Endothelial cell (in vitro differentiated cells): ENCODE results near the gene ZSCAN9. TPM values are rescaled to one million over a fixed set of nuclear protein-coding genes. Genes with fewer than 3 reads are reported as not detected.

Source experiments
- DNase-seq: peaks from one replicate; pipeline ENCODE4 v3.0.0; 2021; ENCODE audit warnings: low spot score
- H3K27ac Mint-ChIP-seq: one replicate; pipeline ENCODE4 v1.8.0; 2021; ENCODE audit warnings: mixed read lengths, inconsistent platforms; ENCODE audit not compliant: unreplicated experiment
- H3K27me3 Mint-ChIP-seq: one replicate; pipeline ENCODE4 v1.8.0; 2021; ENCODE audit warnings: mild to moderate bottlenecking, moderate library complexity, mixed read lengths, inconsistent platforms; ENCODE audit not compliant: unreplicated experiment
- H3K36me3 Mint-ChIP-seq: one replicate; pipeline ENCODE4 v1.8.0; 2021; ENCODE audit warnings: mild to moderate bottlenecking, low read depth, mixed read lengths, inconsistent platforms; ENCODE audit not compliant: unreplicated experiment
- H3K4me1 Mint-ChIP-seq: one replicate; pipeline ENCODE4 v1.8.0; 2021; ENCODE audit warnings: mild to moderate bottlenecking, mixed read lengths, inconsistent platforms; ENCODE audit not compliant: unreplicated experiment
- H3K4me3 Mint-ChIP-seq: one replicate; pipeline ENCODE4 v1.8.0; 2021; ENCODE audit warnings: mild to moderate bottlenecking, mixed read lengths, inconsistent platforms; ENCODE audit not compliant: unreplicated experiment
- H3K9me3 Mint-ChIP-seq: one replicate; pipeline ENCODE4 v1.8.0; 2021; ENCODE audit warnings: mixed read lengths, inconsistent platforms; ENCODE audit not compliant: unreplicated experiment
- total RNA-seq: library from RNA; stranded (reverse); fragmentation: NEBNext Ultra II Directional; extraction: Animal tissue kit (Norgen Biotek cat#: 25700); gene quantifications from one replicate; pipeline ENCODE4 v1.2.1, GENCODE V29; 2021; ENCODE audit not compliant: unreplicated experiment
- TF ChIP-seq, protein P1 (sequence below): fragments of 200-600 bp; sonication (generic); IDR thresholded peaks from one replicate; pipeline ENCODE4 v1.5.0; 2021; ENCODE audit warnings: antibody characterized with exemption; ENCODE audit not compliant: unreplicated experiment

ZSCAN9 gene
- total RNA-seq, 1 donor from 2014 or later, result 17.5 TPM

GRCh38 chr6:28212510-28213212, 12.4 kb upstream of the ZSCAN9 start:
- TF ChIP-seq, protein P1, sequence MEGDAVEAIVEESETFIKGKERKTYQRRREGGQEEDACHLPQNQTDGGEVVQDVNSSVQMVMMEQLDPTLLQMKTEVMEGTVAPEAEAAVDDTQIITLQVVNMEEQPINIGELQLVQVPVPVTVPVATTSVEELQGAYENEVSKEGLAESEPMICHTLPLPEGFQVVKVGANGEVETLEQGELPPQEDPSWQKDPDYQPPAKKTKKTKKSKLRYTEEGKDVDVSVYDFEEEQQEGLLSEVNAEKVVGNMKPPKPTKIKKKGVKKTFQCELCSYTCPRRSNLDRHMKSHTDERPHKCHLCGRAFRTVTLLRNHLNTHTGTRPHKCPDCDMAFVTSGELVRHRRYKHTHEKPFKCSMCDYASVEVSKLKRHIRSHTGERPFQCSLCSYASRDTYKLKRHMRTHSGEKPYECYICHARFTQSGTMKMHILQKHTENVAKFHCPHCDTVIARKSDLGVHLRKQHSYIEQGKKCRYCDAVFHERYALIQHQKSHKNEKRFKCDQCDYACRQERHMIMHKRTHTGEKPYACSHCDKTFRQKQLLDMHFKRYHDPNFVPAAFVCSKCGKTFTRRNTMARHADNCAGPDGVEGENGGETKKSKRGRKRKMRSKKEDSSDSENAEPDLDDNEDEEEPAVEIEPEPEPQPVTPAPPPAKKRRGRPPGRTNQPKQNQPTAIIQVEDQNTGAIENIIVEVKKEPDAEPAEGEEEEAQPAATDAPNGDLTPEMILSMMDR, result no peak
- Mint-ChIP-seq H3K9me3 (no peaks in the 10 kb centered on the region), H3K4me3 (peak overlapping the region; percentile 89), H3K4me1 (peaks cover 21% of the 10 kb centered on the region), H3K27me3 (peaks cover 15% of the 10 kb centered on the region), H3K36me3 (no peaks in the 10 kb centered on the region), H3K27ac (peak overlapping the region; percentile 67)
- DNase-seq, result peak; percentile 73

- Mint-ChIP-seq H3K4me3 (peak overlapping the region; percentile 89), H3K36me3 (no peaks in the 10 kb centered on the region), H3K9me3 (no peaks in the 10 kb centered on the region), H3K27me3 (peaks cover 15% of the 10 kb centered on the region), H3K4me1 (peaks cover 16% of the 10 kb centered on the region), H3K27ac (peak overlapping the region; percentile 67)
- TF ChIP-seq, protein P1, result no peak
- DNase-seq, result no peak
Measured at GRCh38 chr6:28213213-28213523, 11.9 kb upstream of the ZSCAN9 start.

GRCh38 chr6:28215425-28215824, 9.7 kb upstream of the ZSCAN9 start:
- Mint-ChIP-seq H3K4me3 (no peak overlapping the region), H3K4me1 (peaks cover 12% of the 10 kb centered on the region), H3K27ac (no peak overlapping the region), H3K9me3 (no peaks in the 10 kb centered on the region), H3K27me3 (peaks cover 17% of the 10 kb centered on the region), H3K36me3 (no peaks in the 10 kb centered on the region)
- TF ChIP-seq, protein P1, result no peak
- no peak for DNase-seq

DNA sequence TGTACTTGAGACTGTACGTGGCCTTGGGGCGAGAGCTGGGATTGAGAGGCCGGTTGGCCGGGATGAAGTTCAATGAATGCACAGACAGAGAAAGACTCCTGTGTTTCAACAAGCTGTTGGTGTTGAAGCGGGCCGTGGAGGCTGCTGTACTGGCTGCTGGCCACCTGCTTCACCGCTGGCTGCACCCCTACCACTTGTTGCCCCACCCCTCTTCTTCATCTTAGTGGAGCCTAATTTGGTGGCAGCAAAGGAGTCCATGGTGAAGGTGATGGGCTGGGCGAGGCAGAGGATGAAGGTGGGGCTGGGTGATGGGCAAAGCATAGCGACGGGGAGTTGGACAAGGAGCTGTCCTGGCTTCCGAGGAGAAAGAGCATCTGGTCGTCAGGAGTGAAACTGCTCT, 7.2 kb upstream of the ZSCAN9 start:
- Mint-ChIP-seq H3K4me1 (peaks cover 14% of the 10 kb centered on the region), H3K4me3 (no peak overlapping the region), H3K36me3 (no peaks in the 10 kb centered on the region), H3K9me3 (no peaks in the 10 kb centered on the region), H3K27ac (no peak overlapping the region), H3K27me3 (peaks cover 8% of the 10 kb centered on the region)
- DNase-seq, result no peak
- TF ChIP-seq, protein P1, result no peak

DNA sequence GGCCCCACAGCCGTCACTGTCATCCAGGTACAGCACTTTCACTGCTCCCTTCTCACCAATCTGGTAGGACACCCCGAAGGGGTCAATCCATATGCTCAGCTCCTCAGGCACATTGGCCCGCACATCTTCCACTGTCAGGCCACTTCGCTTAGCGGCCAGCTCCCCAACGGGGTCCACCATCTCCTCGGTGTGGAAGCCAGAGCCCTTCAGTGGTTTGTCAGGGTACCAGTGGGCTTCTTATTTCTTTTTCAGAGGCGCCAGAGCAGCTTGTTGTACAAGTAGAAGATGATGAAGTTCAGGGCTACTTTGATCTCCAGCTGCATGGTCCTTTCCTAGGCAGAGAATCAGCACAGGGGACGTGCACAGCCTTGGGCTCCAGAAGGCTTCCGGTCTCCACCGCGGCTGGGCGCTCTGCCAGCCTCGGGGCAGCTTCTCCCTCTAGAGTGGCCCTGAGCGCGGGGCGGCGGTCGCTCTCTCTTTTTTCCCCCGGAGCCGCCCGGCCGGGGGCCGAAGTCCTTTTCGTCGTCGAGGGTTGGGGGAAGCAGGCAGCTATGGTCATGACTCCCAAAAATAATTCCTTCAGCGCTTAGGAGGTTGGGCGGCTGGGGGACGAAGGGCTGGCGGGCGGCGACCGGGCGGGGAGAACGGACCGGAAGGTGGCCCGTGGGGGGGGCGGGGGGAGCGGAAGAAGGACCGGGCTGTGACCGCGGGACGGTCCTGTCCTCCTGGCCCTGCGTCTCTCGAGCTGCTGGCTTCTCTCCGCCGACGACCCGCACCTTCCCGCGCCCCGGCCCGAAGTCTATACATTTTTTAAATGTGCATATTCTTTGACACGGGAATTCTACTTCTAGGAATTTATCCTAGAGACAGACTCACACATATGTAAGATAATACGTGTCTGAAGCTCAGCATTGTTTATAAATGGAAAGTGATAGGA, 6.5 kb upstream of the ZSCAN9 start:
- peak; percentile 27 for DNase-seq
- peaks cover 10% of the 10 kb centered on the region for H3K27me3 Mint-ChIP-seq
- peak overlapping the region; percentile 85 for H3K4me3 Mint-ChIP-seq
- peaks cover 19% of the 10 kb centered on the region for H3K4me1 Mint-ChIP-seq
- H3K36me3 Mint-ChIP-seq, result no peaks in the 10 kb centered on the region
- no peaks in the 10 kb centered on the region for H3K9me3 Mint-ChIP-seq
- no peak overlapping the region for H3K27ac Mint-ChIP-seq
- TF ChIP-seq, protein P1, result no peak
